ENCODE results near the gene FBXO3.
"Not testable (repeated sequence)": the region's sequence is repeated elsewhere in the genome, so short reads cannot be mapped to it uniquely, and the experiment has no call there.

DNA sequence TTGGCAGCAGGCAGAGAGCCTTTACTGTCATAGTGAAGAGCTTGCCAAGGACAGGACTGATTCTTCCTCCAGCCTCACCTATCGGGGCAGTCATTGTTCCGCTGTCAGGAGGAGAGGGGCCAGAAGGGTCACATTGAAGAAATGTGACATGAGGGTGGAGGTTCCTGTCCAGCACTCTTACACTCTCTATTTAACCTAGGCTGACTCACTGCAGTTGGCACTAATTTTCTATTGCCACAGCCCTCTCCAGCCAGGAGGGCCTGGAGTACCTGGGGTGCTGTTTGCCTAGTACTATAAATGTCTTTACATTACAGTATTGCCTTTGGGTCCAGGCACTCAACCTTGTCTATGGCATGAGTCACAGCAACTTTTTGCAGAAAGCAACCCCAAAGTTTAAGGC is 66.5 kb downstream of the FBXO3 start:
- not testable (repeated sequence) for TF ChIP-seq EP300 (IDR thresholded peaks at IDR 0.05)
- TF ChIP-seq, protein P1, sequence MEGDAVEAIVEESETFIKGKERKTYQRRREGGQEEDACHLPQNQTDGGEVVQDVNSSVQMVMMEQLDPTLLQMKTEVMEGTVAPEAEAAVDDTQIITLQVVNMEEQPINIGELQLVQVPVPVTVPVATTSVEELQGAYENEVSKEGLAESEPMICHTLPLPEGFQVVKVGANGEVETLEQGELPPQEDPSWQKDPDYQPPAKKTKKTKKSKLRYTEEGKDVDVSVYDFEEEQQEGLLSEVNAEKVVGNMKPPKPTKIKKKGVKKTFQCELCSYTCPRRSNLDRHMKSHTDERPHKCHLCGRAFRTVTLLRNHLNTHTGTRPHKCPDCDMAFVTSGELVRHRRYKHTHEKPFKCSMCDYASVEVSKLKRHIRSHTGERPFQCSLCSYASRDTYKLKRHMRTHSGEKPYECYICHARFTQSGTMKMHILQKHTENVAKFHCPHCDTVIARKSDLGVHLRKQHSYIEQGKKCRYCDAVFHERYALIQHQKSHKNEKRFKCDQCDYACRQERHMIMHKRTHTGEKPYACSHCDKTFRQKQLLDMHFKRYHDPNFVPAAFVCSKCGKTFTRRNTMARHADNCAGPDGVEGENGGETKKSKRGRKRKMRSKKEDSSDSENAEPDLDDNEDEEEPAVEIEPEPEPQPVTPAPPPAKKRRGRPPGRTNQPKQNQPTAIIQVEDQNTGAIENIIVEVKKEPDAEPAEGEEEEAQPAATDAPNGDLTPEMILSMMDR (IDR thresholded peaks at IDR 0.05) = not testable (repeated sequence)
